Mesothelial cell of epicardium (in vitro differentiated cells): ENCODE data around the gene FSIP1. TPM values are rescaled to one million over a fixed set of nuclear protein-coding genes. Genes with fewer than 3 reads are reported as not detected.
A peak's percentile ranks its signal among the peaks of the same experiment; 100 is the strongest.

ENCODE experiments used
- DNase-seq, 2 experiments: peaks; one replicate each; pipeline ENCODE4 v3.0.0; 2021; ENCODE audit warnings: low spot score in 2 of 2; ENCODE audit not compliant: unreplicated experiment in 2 of 2
- H3K27ac Mint-ChIP-seq: 2 replicates; pipeline ENCODE4 v1.8.0; 2021; ENCODE audit warnings: mixed read lengths
- H3K27me3 Mint-ChIP-seq: 2 replicates; pipeline ENCODE4 v1.8.0; 2021; ENCODE audit warnings: low read depth, mixed read lengths
- H3K36me3 Mint-ChIP-seq: 2 replicates; pipeline ENCODE4 v1.8.0; 2021; ENCODE audit warnings: mixed read lengths
- H3K4me1 Mint-ChIP-seq: 2 replicates; pipeline ENCODE4 v1.8.0; 2021; ENCODE audit warnings: mixed read lengths
- H3K4me3 Mint-ChIP-seq: 2 replicates; pipeline ENCODE4 v1.8.0; 2021; ENCODE audit warnings: mild to moderate bottlenecking, moderate library complexity, mixed read lengths
- H3K9me3 Mint-ChIP-seq: 2 replicates; pipeline ENCODE4 v1.8.0; 2021; ENCODE audit warnings: mixed read lengths
- total RNA-seq: library from RNA; stranded (reverse); gene quantifications from 3 replicates; pipeline ENCODE4 v1.2.1, GENCODE V29; 2021
- TF ChIP-seq, protein P1 (sequence below): fragments of 200-600 bp; sonication (generic); IDR thresholded peaks from one replicate; pipeline ENCODE4 v1.5.0; 2021; ENCODE audit warnings: antibody characterized with exemption; ENCODE audit not compliant: unreplicated experiment

FSIP1 gene
- total RNA-seq, 1 donor from 2014 or later = 0.74 TPM

DNA sequence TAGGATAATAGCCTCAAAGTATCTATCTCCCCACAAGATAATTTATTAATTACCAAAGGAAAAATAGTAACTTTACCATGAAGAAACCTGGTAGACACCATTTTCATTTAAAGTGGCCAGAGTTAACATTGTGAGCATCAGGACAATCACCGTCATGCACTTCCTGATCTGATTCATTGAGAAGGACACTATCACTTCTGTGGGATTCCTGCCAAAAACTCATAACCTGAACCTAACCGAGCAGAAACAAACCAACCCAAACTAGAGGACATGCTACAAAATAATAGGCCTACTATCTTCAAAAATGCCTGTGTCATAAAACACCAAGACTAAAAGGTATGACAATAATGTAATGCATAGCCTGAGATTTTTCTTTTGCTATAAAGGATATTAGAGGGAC lies 39.0 kb downstream of the FSIP1 start:
- TF ChIP-seq, protein P1, sequence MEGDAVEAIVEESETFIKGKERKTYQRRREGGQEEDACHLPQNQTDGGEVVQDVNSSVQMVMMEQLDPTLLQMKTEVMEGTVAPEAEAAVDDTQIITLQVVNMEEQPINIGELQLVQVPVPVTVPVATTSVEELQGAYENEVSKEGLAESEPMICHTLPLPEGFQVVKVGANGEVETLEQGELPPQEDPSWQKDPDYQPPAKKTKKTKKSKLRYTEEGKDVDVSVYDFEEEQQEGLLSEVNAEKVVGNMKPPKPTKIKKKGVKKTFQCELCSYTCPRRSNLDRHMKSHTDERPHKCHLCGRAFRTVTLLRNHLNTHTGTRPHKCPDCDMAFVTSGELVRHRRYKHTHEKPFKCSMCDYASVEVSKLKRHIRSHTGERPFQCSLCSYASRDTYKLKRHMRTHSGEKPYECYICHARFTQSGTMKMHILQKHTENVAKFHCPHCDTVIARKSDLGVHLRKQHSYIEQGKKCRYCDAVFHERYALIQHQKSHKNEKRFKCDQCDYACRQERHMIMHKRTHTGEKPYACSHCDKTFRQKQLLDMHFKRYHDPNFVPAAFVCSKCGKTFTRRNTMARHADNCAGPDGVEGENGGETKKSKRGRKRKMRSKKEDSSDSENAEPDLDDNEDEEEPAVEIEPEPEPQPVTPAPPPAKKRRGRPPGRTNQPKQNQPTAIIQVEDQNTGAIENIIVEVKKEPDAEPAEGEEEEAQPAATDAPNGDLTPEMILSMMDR = no peak
- no peaks in the 10 kb centered on the region for H3K27me3 Mint-ChIP-seq
- DNase-seq = no peak
- no peak overlapping the region for H3K27ac Mint-ChIP-seq
- no peak overlapping the region for H3K4me3 Mint-ChIP-seq
- H3K4me1 Mint-ChIP-seq = peaks cover 18% of the 10 kb centered on the region
- H3K36me3 Mint-ChIP-seq = peaks cover 1% of the 10 kb centered on the region
- H3K9me3 Mint-ChIP-seq = peaks cover 3% of the 10 kb centered on the region

DNA sequence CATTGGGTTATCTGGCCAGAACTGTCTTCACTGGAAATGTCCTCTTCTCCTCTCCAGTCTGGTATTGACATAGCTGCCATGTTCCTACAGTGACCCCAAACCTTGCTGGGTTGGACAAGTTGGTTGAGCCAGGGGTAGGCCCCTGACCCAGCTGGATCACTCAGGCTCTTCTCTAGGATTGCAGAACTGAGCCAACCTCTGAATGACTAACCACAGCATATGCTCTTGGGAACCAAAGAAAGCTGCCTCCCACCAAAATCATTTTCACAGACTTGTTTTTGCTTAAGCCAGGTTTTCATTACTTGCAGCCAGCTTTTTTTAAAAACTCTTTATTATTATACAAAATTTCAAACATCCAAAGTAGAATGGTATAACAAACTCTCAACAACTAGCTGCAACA lies 41.4 kb downstream of the FSIP1 start:
- no peak overlapping the region for H3K4me3 Mint-ChIP-seq
- TF ChIP-seq, protein P1 = no peak
- no peak overlapping the region for H3K27ac Mint-ChIP-seq
- H3K27me3 Mint-ChIP-seq = no peaks in the 10 kb centered on the region
- H3K36me3 Mint-ChIP-seq = no peaks in the 10 kb centered on the region
- no peaks in the 10 kb centered on the region for H3K9me3 Mint-ChIP-seq
- DNase-seq = no peak
- H3K4me1 Mint-ChIP-seq = peaks cover 31% of the 10 kb centered on the region

DNA sequence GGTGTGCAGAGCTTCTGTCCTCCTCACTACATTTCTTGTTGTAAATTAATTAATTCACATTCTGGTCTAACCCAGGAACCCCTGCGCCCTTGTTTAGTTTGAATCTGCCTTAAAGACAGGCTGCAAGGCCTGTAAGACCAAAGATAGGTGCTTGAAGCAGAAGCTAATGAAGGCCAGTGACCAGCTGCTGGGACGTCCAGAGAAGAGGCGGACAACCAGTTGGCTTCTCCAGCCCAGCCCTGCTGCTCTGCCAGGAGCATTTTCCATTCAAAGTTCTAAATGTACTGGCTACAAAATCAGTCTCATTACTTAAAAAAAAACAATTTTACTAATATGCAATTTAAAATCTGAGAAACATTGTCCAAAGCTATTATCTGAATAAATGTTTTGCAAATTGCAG lies 43.6 kb downstream of the FSIP1 start:
- no peaks in the 10 kb centered on the region for H3K9me3 Mint-ChIP-seq
- no peaks in the 10 kb centered on the region for H3K27me3 Mint-ChIP-seq
- DNase-seq = no peak
- peaks cover 36% of the 10 kb centered on the region for H3K4me1 Mint-ChIP-seq
- no peak overlapping the region for H3K4me3 Mint-ChIP-seq
- TF ChIP-seq, protein P1 = no peak
- no peak overlapping the region for H3K27ac Mint-ChIP-seq
- H3K36me3 Mint-ChIP-seq = no peaks in the 10 kb centered on the region

DNA sequence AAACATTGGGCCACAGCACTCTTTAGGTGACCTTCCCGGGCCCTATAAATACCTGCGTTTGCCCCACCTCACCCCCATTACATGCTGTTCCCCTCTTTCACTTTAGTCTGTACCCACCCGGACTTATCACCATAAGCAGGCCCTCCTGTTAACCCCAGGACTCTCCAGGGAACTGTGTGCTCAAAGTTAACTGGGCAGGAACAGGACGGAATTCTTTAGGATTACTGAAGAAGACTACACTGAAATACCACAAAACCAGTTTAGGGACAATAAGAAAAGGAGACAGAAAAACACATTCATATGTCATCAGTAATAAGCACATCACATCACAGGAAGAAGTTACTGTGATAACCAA lies 45.5 kb downstream of the FSIP1 start:
- H3K4me3 Mint-ChIP-seq = no peak overlapping the region
- no peak for DNase-seq
- peaks cover 22% of the 10 kb centered on the region for H3K4me1 Mint-ChIP-seq
- peak overlapping the region; percentile 79 for H3K27ac Mint-ChIP-seq
- no peaks in the 10 kb centered on the region for H3K9me3 Mint-ChIP-seq
- H3K27me3 Mint-ChIP-seq = no peaks in the 10 kb centered on the region
- H3K36me3 Mint-ChIP-seq = no peaks in the 10 kb centered on the region
- TF ChIP-seq, protein P1 = no peak

DNA sequence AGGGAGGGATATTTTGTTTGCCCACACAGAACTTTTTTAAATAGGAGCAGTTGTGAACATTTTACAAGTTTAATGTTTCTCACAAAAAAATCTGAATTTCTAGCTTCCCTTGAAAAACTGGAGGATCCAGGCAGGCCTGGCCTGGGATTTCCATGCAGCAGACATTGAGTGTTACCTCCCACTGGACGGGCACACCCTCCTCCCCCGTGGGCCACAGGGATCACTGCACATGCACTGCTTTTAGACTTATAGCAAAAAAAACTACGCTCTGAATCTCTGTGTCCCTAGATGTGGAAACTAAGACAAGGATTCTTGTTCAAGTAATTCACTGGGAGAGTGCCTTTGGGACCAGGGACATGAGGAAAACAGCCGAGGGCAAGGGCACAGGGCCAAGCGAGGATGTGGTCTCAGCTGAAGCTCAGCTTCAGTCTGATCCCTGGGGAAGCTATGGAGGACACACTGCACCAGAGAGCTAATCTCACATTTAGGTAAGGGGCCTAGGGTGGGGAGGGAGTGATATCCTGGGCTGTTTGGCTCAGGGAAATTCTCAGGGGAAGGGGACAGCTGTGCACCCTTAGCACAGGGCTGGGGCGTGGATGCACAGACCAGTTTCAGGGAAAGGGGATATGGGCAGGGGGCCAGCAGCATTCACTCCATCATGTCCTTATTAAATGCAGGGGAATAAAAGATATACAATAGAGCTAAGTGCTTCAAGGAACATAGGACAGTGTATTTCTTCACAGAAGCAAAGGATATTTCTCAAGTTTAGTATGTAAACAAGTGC lies 46.0 kb downstream of the FSIP1 start:
- Mint-ChIP-seq H3K4me1 (peaks cover 18% of the 10 kb centered on the region), H3K9me3 (no peaks in the 10 kb centered on the region), H3K4me3 (no peak overlapping the region), H3K27ac (peak overlapping the region; percentile 79), H3K36me3 (no peaks in the 10 kb centered on the region), H3K27me3 (no peaks in the 10 kb centered on the region)
- DNase-seq = no peak
- TF ChIP-seq, protein P1 = no peak
